Loucy (cell line): ENCODE results near the gene STIL.

Experiments used
- H2AFZ ChIP-seq: fragments of 200-600 bp; sonication (generic); 2 replicates; pipeline ENCODE4 v1.6.0; 2016; ENCODE audit warnings: antibody characterized with exemption, mild to moderate bottlenecking, low read length, moderate library complexity
- H3F3A ChIP-seq: fragments of 200-600 bp; 2 replicates; pipeline ENCODE4 v1.6.0; 2016; ENCODE audit warnings: antibody characterized with exemption, low read depth, mild to moderate bottlenecking
- H3K27me3 ChIP-seq: fragments of 200-600 bp; sonication (generic); 2 replicates; pipeline ENCODE4 v1.6.1; 2014; ENCODE audit warnings: low read length, mild to moderate bottlenecking; ENCODE audit not compliant: insufficient read depth, poor library complexity, severe bottlenecking
- H3K36me3 ChIP-seq: fragments of 200-600 bp; sonication (generic); 2 replicates; pipeline ENCODE4 v1.6.1; 2016; ENCODE audit warnings: low read length; ENCODE audit not compliant: insufficient read depth
- H3K4me1 ChIP-seq: fragments of 200-600 bp; sonication (generic); 2 replicates; pipeline ENCODE4 v1.5.1; 2014; ENCODE audit warnings: low read length, mild to moderate bottlenecking; ENCODE audit not compliant: insufficient read depth, poor library complexity, severe bottlenecking
- H3K4me2 ChIP-seq: fragments of 200-600 bp; sonication (generic); 2 replicates; pipeline ENCODE4 v1.6.0; 2014; ENCODE audit warnings: antibody characterized with exemption, low read length, low read depth, mild to moderate bottlenecking; ENCODE audit not compliant: poor library complexity, severe bottlenecking
- H3K4me3 ChIP-seq: fragments of 200-600 bp; sonication (generic); 2 replicates; pipeline ENCODE4 v1.5.1; 2014; ENCODE audit warnings: low read length, mild to moderate bottlenecking, mixed read lengths; ENCODE audit not compliant: poor library complexity, severe bottlenecking
- H3K79me2 ChIP-seq: fragments of 200-600 bp; sonication (generic); 2 replicates; pipeline ENCODE4 v1.6.1; 2014; ENCODE audit warnings: low read length; ENCODE audit not compliant: insufficient read depth
- H3K9ac ChIP-seq: fragments of 200-600 bp; sonication (generic); 2 replicates; pipeline ENCODE4 v1.6.0; 2014; ENCODE audit warnings: mild to moderate bottlenecking, low read depth, low read length, moderate library complexity; ENCODE audit not compliant: poor library complexity, severe bottlenecking
- H3K9me2 ChIP-seq: fragments of 200-600 bp; sonication (generic); replicated peaks from 2 replicates; pipeline ENCODE4 v1.6.1; 2016; ENCODE audit warnings: low read depth, low read length, mixed read lengths
- H3K9me3 ChIP-seq: fragments of 200-600 bp; sonication (generic); 2 replicates; pipeline ENCODE4 v1.6.1; 2014; ENCODE audit warnings: mild to moderate bottlenecking, antibody characterized with exemption, low read length, low read depth; ENCODE audit not compliant: insufficient read depth
- H4K20me1 ChIP-seq: fragments of 200-600 bp; sonication (generic); 2 replicates; pipeline ENCODE4 v1.6.0; 2014; ENCODE audit warnings: antibody characterized with exemption, low read length, mild to moderate bottlenecking; ENCODE audit not compliant: insufficient read depth, poor library complexity, severe bottlenecking
- EZH2phosphoT487 ChIP-seq: fragments of 200-600 bp; IDR thresholded peaks from 2 replicates; pipeline ENCODE4 v1.6.1; 2018; ENCODE audit warnings: antibody characterized with exemption, mild to moderate bottlenecking, moderate library complexity, borderline replicate concordance
- TF ChIP-seq, protein P1 (sequence below): fragments of 200-600 bp; sonication (generic); conservative IDR thresholded peaks from 2 replicates; pipeline ENCODE4 v1.5.1; 2014; ENCODE audit warnings: mild to moderate bottlenecking, antibody characterized with exemption, low read length

Gene STIL

DNA sequence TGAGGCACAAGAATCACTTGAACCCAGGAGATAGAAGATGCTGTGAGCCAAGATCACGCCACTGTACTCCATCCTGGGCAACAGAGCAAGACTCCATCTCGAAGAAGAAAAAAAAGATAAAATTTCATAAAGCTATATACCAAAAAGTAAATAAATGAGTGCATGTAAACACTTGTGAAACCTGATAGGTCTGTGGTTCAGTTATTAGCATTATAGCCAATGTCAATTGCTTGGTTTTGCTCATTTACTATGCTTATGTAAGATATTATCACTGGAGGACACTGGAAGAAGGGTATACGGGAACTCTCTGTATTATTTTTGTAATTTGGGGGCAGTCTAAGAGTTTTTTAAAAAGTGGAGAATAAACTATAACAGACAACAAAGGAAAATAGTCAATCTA is 64.2 kb downstream of the STIL start:
- Histone ChIP-seq H3K9me2 (no peaks in the 10 kb centered on the region), H3K4me2 (no peak overlapping the region), H2AFZ (no peak overlapping the region), H3K27me3 (no peaks in the 10 kb centered on the region), H3K79me2 (no peaks in the 10 kb centered on the region), H4K20me1 (no peaks in the 10 kb centered on the region), H3K4me3 (no peak overlapping the region), H3K9me3 (no peaks in the 10 kb centered on the region), H3K9ac (no peak overlapping the region), H3F3A (no peaks in the 10 kb centered on the region), H3K36me3 (peaks cover 37% of the 10 kb centered on the region; the same call in 1 of the 2 replicates), H3K4me1 (no peaks in the 10 kb centered on the region)
- no peak for TF ChIP-seq EZH2phosphoT487
- TF ChIP-seq, protein P1, sequence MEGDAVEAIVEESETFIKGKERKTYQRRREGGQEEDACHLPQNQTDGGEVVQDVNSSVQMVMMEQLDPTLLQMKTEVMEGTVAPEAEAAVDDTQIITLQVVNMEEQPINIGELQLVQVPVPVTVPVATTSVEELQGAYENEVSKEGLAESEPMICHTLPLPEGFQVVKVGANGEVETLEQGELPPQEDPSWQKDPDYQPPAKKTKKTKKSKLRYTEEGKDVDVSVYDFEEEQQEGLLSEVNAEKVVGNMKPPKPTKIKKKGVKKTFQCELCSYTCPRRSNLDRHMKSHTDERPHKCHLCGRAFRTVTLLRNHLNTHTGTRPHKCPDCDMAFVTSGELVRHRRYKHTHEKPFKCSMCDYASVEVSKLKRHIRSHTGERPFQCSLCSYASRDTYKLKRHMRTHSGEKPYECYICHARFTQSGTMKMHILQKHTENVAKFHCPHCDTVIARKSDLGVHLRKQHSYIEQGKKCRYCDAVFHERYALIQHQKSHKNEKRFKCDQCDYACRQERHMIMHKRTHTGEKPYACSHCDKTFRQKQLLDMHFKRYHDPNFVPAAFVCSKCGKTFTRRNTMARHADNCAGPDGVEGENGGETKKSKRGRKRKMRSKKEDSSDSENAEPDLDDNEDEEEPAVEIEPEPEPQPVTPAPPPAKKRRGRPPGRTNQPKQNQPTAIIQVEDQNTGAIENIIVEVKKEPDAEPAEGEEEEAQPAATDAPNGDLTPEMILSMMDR: no peak

DNA sequence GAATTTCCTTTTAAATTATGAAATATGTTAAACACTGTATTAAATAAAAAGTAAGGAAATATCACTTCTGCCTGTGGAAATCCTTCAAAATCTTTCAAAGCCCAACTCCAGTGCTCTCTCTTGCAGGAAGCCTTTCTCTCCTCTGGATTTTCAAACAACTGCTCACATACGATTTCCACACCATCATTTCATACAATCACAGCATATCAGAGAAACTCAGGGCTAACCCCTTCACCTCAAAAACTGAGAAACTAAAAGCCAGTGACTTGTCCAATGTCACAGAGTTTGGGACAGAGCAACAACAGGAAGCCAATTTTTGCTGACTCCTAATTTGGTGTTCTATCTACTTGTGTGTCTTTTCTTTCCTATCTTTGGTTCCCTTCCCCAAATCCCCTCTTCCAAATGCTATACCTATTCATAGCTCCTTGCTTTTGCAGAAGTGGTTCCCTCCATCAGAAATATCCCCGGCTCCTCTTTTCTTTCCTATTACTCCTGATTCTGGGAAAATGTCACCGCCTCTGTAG is 69.5 kb downstream of the STIL start:
- TF ChIP-seq, protein P1: no peak
- TF ChIP-seq EZH2phosphoT487: no peak
- no peaks in the 10 kb centered on the region for H4K20me1 ChIP-seq
- H2AFZ ChIP-seq: no peak overlapping the region
- no peak overlapping the region for H3K4me3 ChIP-seq
- H3K9ac ChIP-seq: no peak overlapping the region
- H3K9me2 ChIP-seq: no peaks in the 10 kb centered on the region
- no peaks in the 10 kb centered on the region for H3F3A ChIP-seq
- no peak overlapping the region for H3K4me2 ChIP-seq
- H3K4me1 ChIP-seq: no peaks in the 10 kb centered on the region
- no peaks in the 10 kb centered on the region for H3K79me2 ChIP-seq
- H3K27me3 ChIP-seq: no peaks in the 10 kb centered on the region
- H3K36me3 ChIP-seq: no peaks in the 10 kb centered on the region; the same call in 1 of the 2 replicates
- no peaks in the 10 kb centered on the region for H3K9me3 ChIP-seq

DNA sequence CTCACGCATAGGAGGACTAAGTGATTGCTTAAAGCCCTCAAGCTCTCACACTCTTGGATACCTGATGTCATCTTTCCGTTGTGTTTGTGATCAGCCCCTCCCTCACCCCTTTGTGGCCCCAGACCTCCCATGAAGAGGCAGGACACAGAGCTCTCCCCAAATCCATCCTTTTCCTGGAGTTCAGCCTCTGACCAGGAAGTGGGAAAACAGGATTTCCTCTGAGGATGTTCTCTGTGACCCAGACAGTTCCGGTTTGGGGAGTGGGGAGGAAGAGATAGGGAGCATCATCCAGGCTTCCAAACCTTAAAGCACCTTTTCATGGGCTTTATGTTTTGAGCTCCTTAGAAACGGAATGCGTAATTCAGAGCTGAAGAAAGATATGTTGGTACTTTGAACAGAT is 70.0 kb downstream of the STIL start:
- H3K9me3 ChIP-seq: no peaks in the 10 kb centered on the region
- no peaks in the 10 kb centered on the region for H3K27me3 ChIP-seq
- H3F3A ChIP-seq: no peaks in the 10 kb centered on the region
- no peak overlapping the region for H3K9ac ChIP-seq
- H3K4me1 ChIP-seq: no peaks in the 10 kb centered on the region
- H3K4me3 ChIP-seq: no peak overlapping the region
- no peaks in the 10 kb centered on the region for H3K9me2 ChIP-seq
- no peak overlapping the region for H2AFZ ChIP-seq
- H3K79me2 ChIP-seq: no peaks in the 10 kb centered on the region
- no peak overlapping the region for H3K4me2 ChIP-seq
- no peaks in the 10 kb centered on the region for H3K36me3 ChIP-seq
- no peak for TF ChIP-seq EZH2phosphoT487
- TF ChIP-seq, protein P1: no peak
- H4K20me1 ChIP-seq: no peaks in the 10 kb centered on the region
